GM18505 (cell line): ENCODE measurements around the gene SRCIN1.

Experiments used
- ATAC-seq: cut with Tn5 transposase; IDR thresholded peaks from one replicate; pipeline ENCODE4 v1.9.1; 2021; ENCODE audit not compliant: unreplicated experiment
- POLR2A ChIP-seq: IDR thresholded peaks from 4 replicates; pipeline ENCODE4 v1.6.1; 2011; ENCODE audit warnings: borderline replicate concordance; ENCODE audit not compliant: insufficient read depth, insufficient read length; ENCODE audit errors: extremely low read depth

SRCIN1 gene

DNA sequence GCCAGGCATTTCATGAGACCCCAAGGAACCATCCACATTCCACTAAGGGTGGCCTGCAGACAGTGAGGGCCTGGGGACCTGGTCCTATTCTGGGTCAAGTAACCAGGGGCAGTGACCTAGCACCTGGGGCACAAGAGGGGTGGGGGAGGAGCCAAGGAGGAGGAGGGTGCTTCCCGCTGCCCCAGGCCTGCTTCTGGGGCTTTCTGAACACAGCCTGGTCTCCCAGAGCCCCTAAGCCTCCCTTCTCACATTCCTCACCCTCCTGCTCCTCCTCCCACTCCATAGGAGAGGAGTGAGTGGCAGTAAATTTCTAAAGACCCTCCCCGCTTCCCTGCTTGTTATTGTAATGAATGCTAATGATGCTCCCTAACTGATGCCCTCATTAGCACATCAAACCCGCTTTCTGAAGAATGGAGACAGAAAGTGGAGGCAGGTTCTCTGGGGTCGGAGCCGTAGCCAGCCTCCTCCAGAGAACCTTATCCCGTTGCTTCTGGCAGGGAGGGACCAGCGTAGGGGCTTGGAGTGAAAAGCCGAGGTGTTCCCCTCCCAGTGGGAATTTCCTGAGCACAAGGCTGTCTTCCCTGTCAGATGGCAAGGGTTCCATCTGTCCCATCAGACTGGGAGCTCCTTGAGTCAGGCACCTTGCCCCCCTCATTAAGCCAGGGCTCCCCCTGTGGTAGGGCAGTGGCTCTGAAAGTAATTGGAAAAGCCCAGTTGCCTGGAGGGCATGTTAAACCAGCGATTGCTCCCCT lies 3.7 kb upstream of the SRCIN1 start:
- no peak for TF ChIP-seq POLR2A
- no peak for ATAC-seq

GRCh38 chr17:38608648-38609047 lies 2.9 kb upstream of the SRCIN1 start:
- no peak for ATAC-seq
- TF ChIP-seq POLR2A, result no peak

GRCh38 chr17:38606646-38607611 lies 1.2 kb upstream of the SRCIN1 start:
- no peak for ATAC-seq
- no peak for TF ChIP-seq POLR2A

GRCh38 chr17:38605411-38605840 lies 326 bp downstream of the SRCIN1 start:
- ATAC-seq, result no peak

GRCh38 chr17:38604479-38605403 lies 1.0 kb downstream of the SRCIN1 start:
- ATAC-seq, result no peak
- TF ChIP-seq POLR2A, result no peak

More at GRCh38 chr17:38605411-38605840, 326 bp downstream of the SRCIN1 start:
- no peak for TF ChIP-seq POLR2A

GRCh38 chr17:38603786-38604478 lies 1.8 kb downstream of the SRCIN1 start:
- ATAC-seq, result no peak
- no peak for TF ChIP-seq POLR2A

DNA sequence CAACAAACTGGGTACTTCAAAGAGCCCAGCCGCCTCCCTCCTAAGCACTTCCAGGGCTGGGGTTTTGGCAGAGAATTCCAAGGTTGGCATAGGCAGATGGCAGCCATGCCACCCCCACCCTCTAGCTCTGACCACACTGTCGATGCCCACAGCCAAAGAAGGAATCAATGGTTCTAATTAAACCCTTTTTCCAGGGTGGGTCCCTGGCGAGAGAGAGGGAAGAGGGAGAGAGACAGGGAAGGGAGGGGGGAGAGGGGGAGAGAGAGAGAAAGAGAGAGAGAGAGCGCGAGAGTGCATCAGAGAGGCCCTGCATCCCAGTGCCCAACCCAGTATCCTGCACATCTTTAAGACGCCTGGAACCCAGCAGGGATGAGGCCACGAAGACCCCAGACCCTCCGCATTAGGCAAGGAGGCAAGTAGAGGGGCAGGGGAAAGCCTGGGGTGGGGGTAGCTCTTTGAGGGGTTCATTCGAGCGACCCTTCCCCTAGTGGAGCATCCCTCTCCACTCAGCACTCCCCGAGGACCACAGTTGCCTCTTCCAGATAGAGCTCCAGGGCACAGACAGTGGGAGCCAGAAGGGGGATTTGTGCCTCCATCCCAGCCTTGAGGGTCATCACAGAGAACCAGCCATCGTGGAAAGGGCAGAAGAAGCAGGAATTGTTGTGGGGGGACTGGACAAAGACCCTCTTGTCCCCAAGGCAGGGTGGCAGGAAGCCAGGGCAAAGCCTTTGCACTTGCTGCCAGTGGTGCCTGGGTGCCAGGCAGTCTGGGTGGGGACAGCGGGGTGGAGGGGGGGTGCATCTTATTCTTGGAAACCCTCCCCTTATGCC lies 2.6 kb downstream of the SRCIN1 start:
- TF ChIP-seq POLR2A, result no peak
- no peak for ATAC-seq

- no peak for TF ChIP-seq POLR2A
- no peak for ATAC-seq
Observed at GRCh38 chr17:38602453-38602852, 3.3 kb downstream of the SRCIN1 start.

- TF ChIP-seq POLR2A, result no peak
- ATAC-seq, result no peak
Observed at GRCh38 chr17:38601539-38602351, 4.0 kb downstream of the SRCIN1 start.

GRCh38 chr17:38600906-38601305 lies 4.8 kb downstream of the SRCIN1 start:
- no peak for ATAC-seq
- no peak for TF ChIP-seq POLR2A

GRCh38 chr17:38600416-38600815 lies 5.3 kb downstream of the SRCIN1 start:
- TF ChIP-seq POLR2A, result no peak
- ATAC-seq, result no peak
